ENCODE data around the gene KIFAP3. TPM values are rescaled to one million over a fixed set of nuclear protein-coding genes. Genes with fewer than 3 reads are reported as not detected.

The KIFAP3 gene
- total RNA-seq, 1 donor from 2014 or later = 55.9 TPM

GRCh38 chr1:169892927-169893644 lies 181.4 kb downstream of the KIFAP3 start:
- H3K27me3 ChIP-seq (ENCODE audit: low read depth) = peaks cover 6% of the 10 kb centered on the region
- peaks cover 41% of the 10 kb centered on the region for H3K4me1 ChIP-seq
- peak overlapping the region; percentile 99 for H3K27ac ChIP-seq (replicated peaks)
- TF ChIP-seq CTCF (IDR thresholded peaks at IDR 0.05; ENCODE audit: borderline replicate concordance) = no peak
- H3K4me3 ChIP-seq = peak overlapping the region; percentile 97
- intact Hi-C loops (cut with micrococcal nuclease) = no loop called here
- H3K36me3 ChIP-seq = peaks cover 7% of the 10 kb centered on the region
- no peaks in the 10 kb centered on the region for H3K9me3 ChIP-seq (replicated peaks)
- DNase-seq = peak; percentile 39

GRCh38 chr1:169892176-169892926 lies 182.1 kb downstream of the KIFAP3 start:
- intact Hi-C loops (cut with micrococcal nuclease) = no loop called here
- Histone ChIP-seq H3K4me3 (peak overlapping the region; percentile 97), H3K4me1 (peaks cover 41% of the 10 kb centered on the region), H3K9me3 (replicated peaks) (no peaks in the 10 kb centered on the region), H3K36me3 (peaks cover 14% of the 10 kb centered on the region), H3K27me3 (ENCODE audit: low read depth) (no peaks in the 10 kb centered on the region), H3K27ac (replicated peaks) (peak overlapping the region; percentile 99)
- DNase-seq = no peak
- no peak for TF ChIP-seq CTCF (IDR thresholded peaks at IDR 0.05; ENCODE audit: borderline replicate concordance)

GRCh38 chr1:169891539-169891885 lies 183.0 kb downstream of the KIFAP3 start:
- intact Hi-C loops (cut with micrococcal nuclease) = no loop called here
- H3K9me3 ChIP-seq (replicated peaks) = no peaks in the 10 kb centered on the region
- TF ChIP-seq CTCF (IDR thresholded peaks at IDR 0.05; ENCODE audit: borderline replicate concordance) = no peak
- no peak overlapping the region for H3K4me3 ChIP-seq
- DNase-seq = no peak
- no peaks in the 10 kb centered on the region for H3K27me3 ChIP-seq (ENCODE audit: low read depth)
- no peak overlapping the region for H3K27ac ChIP-seq (replicated peaks)
- H3K36me3 ChIP-seq = peaks cover 23% of the 10 kb centered on the region
- H3K4me1 ChIP-seq = peaks cover 41% of the 10 kb centered on the region

- no peaks in the 10 kb centered on the region for H3K9me3 ChIP-seq (replicated peaks)
- peaks cover 41% of the 10 kb centered on the region for H3K4me1 ChIP-seq
- no peaks in the 10 kb centered on the region for H3K27me3 ChIP-seq (ENCODE audit: low read depth)
- no peak overlapping the region for H3K4me3 ChIP-seq
- H3K36me3 ChIP-seq = peaks cover 28% of the 10 kb centered on the region
- intact Hi-C loops (cut with micrococcal nuclease) = no loop called here
- DNase-seq = no peak
- no peak for TF ChIP-seq CTCF (IDR thresholded peaks at IDR 0.05; ENCODE audit: borderline replicate concordance)
- H3K27ac ChIP-seq (replicated peaks) = no peak overlapping the region
Measured at GRCh38 chr1:169890761-169891538, 183.5 kb downstream of the KIFAP3 start.

GRCh38 chr1:169889871-169890270 lies 184.6 kb downstream of the KIFAP3 start:
- intact Hi-C loops (cut with micrococcal nuclease) = no loop called here
- H3K36me3 ChIP-seq = peaks cover 38% of the 10 kb centered on the region
- H3K27me3 ChIP-seq (ENCODE audit: low read depth) = no peaks in the 10 kb centered on the region
- TF ChIP-seq CTCF (IDR thresholded peaks at IDR 0.05; ENCODE audit: borderline replicate concordance) = no peak
- no peaks in the 10 kb centered on the region for H3K9me3 ChIP-seq (replicated peaks)
- H3K4me1 ChIP-seq = peaks cover 41% of the 10 kb centered on the region
- H3K4me3 ChIP-seq = no peak overlapping the region
- no peak overlapping the region for H3K27ac ChIP-seq (replicated peaks)
- no peak for DNase-seq

Measured in left ventricle myocardium inferior (tissue), 1 donor.